Omental fat pad (tissue), 4 donors: ENCODE measurements around the gene ALG11. TPM values are rescaled to one million over a fixed set of nuclear protein-coding genes. Genes with fewer than 3 reads are reported as not detected.
"Not testable (repeated sequence)": the region's sequence is repeated elsewhere in the genome, so short reads cannot be mapped to it uniquely, and the experiment has no call there.

ENCODE experiments used
- ATAC-seq: fragments of 150-250 bp; one replicate; pipeline ENCODE4 v1.9.1; 2016; ENCODE audit warnings: mild to moderate bottlenecking, moderate library complexity; ENCODE audit not compliant: low FRiP score
- DNase-seq: peaks from one replicate; pipeline ENCODE4 v3.0.0-alpha.2; 2019; ENCODE audit warnings: low spot score
- total RNA-seq, 4 donors: library from RNA; depleted of rRNA; stranded (reverse); fragments of >200 nt; gene quantifications; one replicate each; pipeline ENCODE4 v1.1.0, GENCODE V29; 2016
- TF ChIP-seq, protein P1 (sequence below), 3 donors: fragments of 450-650 bp; IDR thresholded peaks; one replicate each; pipeline ENCODE4 v1.5.1; 2016 to 2017; ENCODE audit warnings: antibody characterized with exemption in 3 of 3, mild to moderate bottlenecking in 3 of 3, moderate library complexity in 2 of 3

The ALG11 gene
- total RNA-seq, 4 donors from 2014 or later: 17.5 to 27.7 (median 25.4) TPM

DNA sequence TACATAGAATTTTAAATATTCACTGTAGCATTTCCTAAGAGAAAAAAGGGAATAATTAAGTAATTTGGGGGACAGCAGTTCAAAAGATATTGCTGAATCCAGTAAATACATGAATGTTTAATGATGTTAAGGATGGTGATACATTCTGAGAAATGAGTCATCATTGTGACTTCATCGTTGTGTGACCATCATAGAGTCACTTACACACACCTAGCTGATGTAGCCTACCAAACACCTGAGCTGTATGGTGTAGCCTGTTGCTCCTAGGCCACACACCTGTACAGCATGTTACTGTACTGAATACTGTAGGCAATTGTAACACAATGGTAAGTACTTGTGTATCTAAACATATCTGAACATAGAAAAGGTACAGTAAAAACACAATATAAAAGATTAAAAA is 35.8 kb upstream of the ALG11 start:
- ATAC-seq: no peak
- TF ChIP-seq, protein P1, sequence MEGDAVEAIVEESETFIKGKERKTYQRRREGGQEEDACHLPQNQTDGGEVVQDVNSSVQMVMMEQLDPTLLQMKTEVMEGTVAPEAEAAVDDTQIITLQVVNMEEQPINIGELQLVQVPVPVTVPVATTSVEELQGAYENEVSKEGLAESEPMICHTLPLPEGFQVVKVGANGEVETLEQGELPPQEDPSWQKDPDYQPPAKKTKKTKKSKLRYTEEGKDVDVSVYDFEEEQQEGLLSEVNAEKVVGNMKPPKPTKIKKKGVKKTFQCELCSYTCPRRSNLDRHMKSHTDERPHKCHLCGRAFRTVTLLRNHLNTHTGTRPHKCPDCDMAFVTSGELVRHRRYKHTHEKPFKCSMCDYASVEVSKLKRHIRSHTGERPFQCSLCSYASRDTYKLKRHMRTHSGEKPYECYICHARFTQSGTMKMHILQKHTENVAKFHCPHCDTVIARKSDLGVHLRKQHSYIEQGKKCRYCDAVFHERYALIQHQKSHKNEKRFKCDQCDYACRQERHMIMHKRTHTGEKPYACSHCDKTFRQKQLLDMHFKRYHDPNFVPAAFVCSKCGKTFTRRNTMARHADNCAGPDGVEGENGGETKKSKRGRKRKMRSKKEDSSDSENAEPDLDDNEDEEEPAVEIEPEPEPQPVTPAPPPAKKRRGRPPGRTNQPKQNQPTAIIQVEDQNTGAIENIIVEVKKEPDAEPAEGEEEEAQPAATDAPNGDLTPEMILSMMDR (IDR thresholded peaks at IDR 0.05): no peak
- no peak for DNase-seq

DNA sequence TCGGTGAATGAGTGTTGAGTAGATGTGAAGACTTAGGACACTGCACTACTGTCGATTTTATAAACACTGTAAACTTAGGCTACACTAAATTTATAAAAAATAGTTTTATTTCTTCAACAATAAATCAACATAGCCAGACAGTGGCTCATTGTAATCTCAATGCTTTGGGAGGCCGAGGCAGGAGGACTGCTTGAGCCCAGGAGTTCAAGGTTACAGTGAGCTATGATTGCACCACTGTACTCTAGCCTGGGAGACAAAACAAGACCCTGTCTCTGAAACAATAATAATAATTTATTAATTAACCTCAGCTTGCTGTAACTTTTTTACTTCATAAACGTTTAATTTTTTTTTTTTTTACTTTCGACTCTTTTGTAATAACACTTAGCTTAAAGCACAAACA is 35.3 kb upstream of the ALG11 start:
- TF ChIP-seq, protein P1 (IDR thresholded peaks at IDR 0.05): no peak
- DNase-seq (no peak), ATAC-seq (no peak)

DNA sequence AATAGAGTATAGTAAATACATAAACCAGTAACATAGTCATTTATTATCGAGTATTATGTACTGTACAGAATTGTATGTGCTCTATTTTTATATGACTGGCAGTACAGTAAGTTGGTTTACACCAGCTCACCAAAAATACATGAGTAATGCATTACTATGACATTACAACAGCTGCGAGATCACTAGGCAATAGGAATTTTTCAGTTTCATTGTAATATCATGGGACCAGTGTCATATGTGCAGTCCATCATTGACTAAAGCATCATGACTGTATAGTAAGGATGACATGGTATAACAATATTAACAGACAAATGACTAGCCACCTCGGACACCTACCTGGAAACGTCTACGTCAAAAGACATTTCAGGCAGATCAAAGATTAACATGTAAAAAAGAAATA is 34.6 kb upstream of the ALG11 start:
- TF ChIP-seq, protein P1 (IDR thresholded peaks at IDR 0.05): no peak
- DNase-seq (no peak), ATAC-seq (no peak)

DNA sequence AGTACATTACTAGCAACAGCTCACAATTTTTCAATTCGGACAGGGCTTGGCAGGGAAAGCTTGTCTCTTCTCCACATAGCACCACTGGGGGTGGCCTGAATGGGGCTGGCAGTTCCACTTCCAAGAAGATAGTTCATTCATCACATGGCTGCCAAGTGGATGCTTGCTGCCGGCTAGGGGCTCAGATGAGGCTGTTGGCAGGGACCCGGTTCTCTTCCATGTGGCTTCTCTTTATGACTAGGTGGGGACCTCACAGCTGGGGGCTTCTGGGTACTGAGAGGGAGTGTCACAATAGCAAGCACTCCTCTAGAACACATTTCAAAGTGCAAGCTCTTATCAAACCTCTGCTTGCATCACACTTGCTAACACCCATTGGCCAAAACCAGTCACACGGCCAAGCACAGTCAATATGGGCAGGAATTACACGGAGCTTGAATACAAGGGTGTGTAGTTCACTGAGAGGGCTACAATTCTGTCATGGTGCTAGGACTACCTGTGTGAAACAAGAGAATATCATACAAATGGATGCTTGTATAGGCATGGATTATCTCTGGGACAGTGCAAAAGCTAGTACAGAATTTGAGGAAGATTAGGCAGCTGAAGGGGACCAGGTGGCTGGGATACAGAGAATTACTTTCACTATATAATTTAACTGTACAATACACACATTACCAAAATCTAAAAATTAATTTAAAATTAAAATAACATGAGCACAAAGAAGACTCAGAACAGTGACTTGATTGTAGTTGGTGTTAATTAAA is 33.2 kb upstream of the ALG11 start:
- TF ChIP-seq, protein P1 (IDR thresholded peaks at IDR 0.05): no peak
- ATAC-seq (peak; percentile 52), DNase-seq (no peak)

DNA sequence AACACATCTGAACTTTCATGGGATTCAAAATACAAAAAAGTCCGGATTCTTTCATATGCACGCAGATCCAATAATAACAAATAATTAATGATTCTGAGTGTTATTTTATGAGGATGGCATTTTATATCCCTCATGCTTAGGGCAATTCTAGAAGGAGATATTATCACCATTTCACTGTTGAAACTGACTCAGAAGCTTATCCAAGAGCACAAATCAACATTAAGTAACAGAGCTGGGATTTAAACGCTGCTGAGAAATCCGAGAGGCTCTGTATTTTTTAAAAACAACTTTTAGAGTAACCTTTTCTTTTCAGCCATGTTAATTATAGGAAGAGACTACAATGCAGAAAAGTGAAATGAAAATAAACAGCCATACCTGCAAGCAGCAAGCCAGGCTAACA is 31.3 kb upstream of the ALG11 start:
- TF ChIP-seq, protein P1 (IDR thresholded peaks at IDR 0.05): no peak
- no peak for DNase-seq
- no peak for ATAC-seq

DNA sequence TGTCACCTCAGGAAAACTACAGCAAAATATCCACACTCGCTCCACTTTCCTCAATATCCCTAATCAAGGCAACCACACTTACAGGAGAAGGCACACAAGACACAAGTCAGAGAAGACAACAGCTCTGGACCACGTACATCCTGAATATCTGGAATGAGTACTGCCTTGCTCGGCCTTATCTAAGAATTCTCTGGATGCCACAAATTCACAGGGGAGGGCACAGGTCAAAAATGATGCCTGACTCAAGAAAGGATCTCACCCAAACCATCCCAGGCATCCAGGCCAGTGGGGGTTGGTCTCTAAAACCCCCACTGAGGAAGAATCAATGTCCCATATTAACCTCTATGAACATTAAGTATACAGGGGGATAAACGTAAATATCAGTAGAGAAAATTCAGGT is 30.8 kb upstream of the ALG11 start:
- DNase-seq (no peak), ATAC-seq (peak; percentile 56)
- TF ChIP-seq, protein P1 (IDR thresholded peaks at IDR 0.05): no peak

DNA sequence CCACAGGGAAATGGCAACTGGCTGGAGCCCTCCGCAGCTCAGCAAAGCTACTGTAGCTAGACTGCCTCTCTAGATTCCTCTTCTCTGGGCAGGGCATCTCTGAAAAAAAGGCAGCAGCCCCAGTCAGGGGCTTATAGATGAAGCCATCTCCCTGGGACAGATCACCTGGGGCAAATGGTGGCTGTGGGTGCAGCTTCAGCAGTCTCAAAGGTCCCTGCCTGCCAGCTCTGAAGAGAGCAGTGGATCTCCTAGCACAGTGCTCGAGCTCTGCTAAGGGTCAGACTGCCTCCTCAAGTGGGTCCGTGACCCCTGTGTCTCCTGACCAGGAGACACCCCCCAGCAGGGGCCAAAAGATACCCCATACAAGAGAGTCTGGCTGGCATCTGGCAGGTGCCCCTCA is 28.9 kb upstream of the ALG11 start:
- DNase-seq, ATAC-seq: not testable (repeated sequence)

DNA sequence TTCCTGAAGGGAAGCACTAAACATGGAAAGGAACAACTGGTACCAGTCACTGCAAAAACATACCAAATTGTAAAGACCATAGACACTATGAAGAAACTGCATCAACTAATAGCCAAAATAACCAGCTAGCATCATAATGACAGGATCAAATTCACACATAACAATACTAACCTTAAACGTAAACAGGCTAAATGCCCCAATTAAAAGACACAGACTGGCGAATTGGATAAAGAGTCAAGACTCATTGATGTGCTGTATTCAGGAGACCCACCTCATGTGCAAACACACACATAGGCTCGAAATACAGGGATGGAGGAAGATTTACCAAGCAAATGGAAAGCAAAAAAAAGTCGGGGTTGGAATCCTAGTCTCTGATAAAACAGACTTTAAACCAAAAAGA is 27.3 kb upstream of the ALG11 start:
- ATAC-seq, DNase-seq: not testable (repeated sequence)
